Neural cell (in vitro differentiated cells): ENCODE measurements around the gene CLDN22.

Experiments used
- CTCF ChIP-seq: fragments of 450-650 bp; IDR thresholded peaks from 2 replicates; pipeline ENCODE4 v1.5.1; 2014; ENCODE audit warnings: antibody characterized with exemption, mild to moderate bottlenecking, moderate library complexity; ENCODE audit not compliant: poor library complexity, severe bottlenecking
- EZH2 ChIP-seq: fragments of 200-600, 300-800 bp; shearing (Covaris generic), sonication (generic); IDR thresholded peaks from 2 replicates; pipeline ENCODE4 v1.6.1; 2014; ENCODE audit warnings: antibody characterized with exemption, low read length, borderline replicate concordance, mild to moderate bottlenecking; ENCODE audit not compliant: insufficient read depth, poor library complexity, severe bottlenecking
- MXI1 ChIP-seq: fragments of 450-650 bp; conservative IDR thresholded peaks from 2 replicates; pipeline ENCODE4 v1.6.1; 2014; ENCODE audit warnings: antibody characterized with exemption, mild to moderate bottlenecking; ENCODE audit not compliant: poor library complexity, severe bottlenecking
- POLR2AphosphoS5 ChIP-seq: IDR thresholded peaks from 2 replicates; pipeline ENCODE4 v1.6.1; 2012
- RAD21 ChIP-seq: fragments of 450-650 bp; conservative IDR thresholded peaks from 2 replicates; pipeline ENCODE4 v1.6.1; 2014; ENCODE audit warnings: antibody characterized with exemption, mild to moderate bottlenecking, moderate library complexity
- REST ChIP-seq: IDR thresholded peaks from 2 replicates; pipeline ENCODE4 v1.6.1; 2012; ENCODE audit warnings: borderline replicate concordance

GRCh38 chr4:183330841-183331240, 10.8 kb upstream of the CLDN22 start:
- TF ChIP-seq RAD21, result no peak
- no peak for TF ChIP-seq CTCF
- no peak for TF ChIP-seq REST
- no peak for TF ChIP-seq POLR2AphosphoS5
- TF ChIP-seq MXI1, result no peak
- TF ChIP-seq EZH2, result no peak
